Measurements from ENCODE around the gene RRBP1. TPM values are rescaled to one million over a fixed set of nuclear protein-coding genes. Genes with fewer than 3 reads are reported as not detected.

Gene RRBP1
- total RNA-seq, 6 donors from 2014 or later, result 143 to 256 (median 172) TPM

GRCh38 chr20:17690144-17690543 is 8.1 kb upstream of the RRBP1 start:
- no peak overlapping the region for H3K27ac ChIP-seq
- no peak for TF ChIP-seq CTCF (IDR thresholded peaks at IDR 0.05)
- WGBS, 2 donors, result 77 to 81% methylated on average over 2 of the region's 2 CpGs
- ATAC-seq (ENCODE audit: low FRiP score in 2 of 2), result no peak
- H3K36me3 ChIP-seq, result no peaks in the 10 kb centered on the region
- no peaks in the 10 kb centered on the region for H3K4me1 ChIP-seq
- no peak for DNase-seq
- H3K4me3 ChIP-seq, result no peak overlapping the region
- no peaks in the 10 kb centered on the region for H3K27me3 ChIP-seq
- H3K9me3 ChIP-seq, result no peaks in the 10 kb centered on the region

GRCh38 chr20:17688965-17689364 is 6.9 kb upstream of the RRBP1 start:
- TF ChIP-seq POLR2A (IDR thresholded peaks at IDR 0.05) (no peak), EP300 (IDR thresholded peaks at IDR 0.05) (no peak), CTCF (IDR thresholded peaks at IDR 0.05) (no peak), POLR2AphosphoS5 (IDR thresholded peaks at IDR 0.05) (no peak)
- ATAC-seq (ENCODE audit: low FRiP score in 2 of 2), result no peak
- WGBS, 2 donors, result 29 to 34% methylated on average over 2 of the region's 2 CpGs

GRCh38 chr20:17687800-17688199 is 5.8 kb upstream of the RRBP1 start:
- DNase-seq, result no peak
- WGBS, 2 donors, result 85 to 92% methylated on average over 3 of the region's 3 CpGs

More at GRCh38 chr20:17688965-17689364, 6.9 kb upstream of the RRBP1 start:
- Histone ChIP-seq H3K27me3 (no peaks in the 10 kb centered on the region), H3K27ac (no peak overlapping the region), H3K4me3 (no peak overlapping the region), H3K36me3 (no peaks in the 10 kb centered on the region), H3K9me3 (no peaks in the 10 kb centered on the region), H3K4me1 (peaks cover 0 to 4% (median 1%) of the 10 kb centered on the region in 4 donors)
- DNase-seq, result no peak

GRCh38 chr20:17685168-17685567 is 3.1 kb upstream of the RRBP1 start:
- ATAC-seq (ENCODE audit: low FRiP score in 2 of 2) (no peak), DNase-seq (no peak)
- Histone ChIP-seq H3K36me3 (no peaks in the 10 kb centered on the region), H3K4me1 (peaks cover 6 to 27% (median 17%) of the 10 kb centered on the region in 4 donors), H3K4me3 (no peak overlapping the region), H3K27me3 (no peaks in the 10 kb centered on the region), H3K27ac (no peak overlapping the region), H3K9me3 (no peaks in the 10 kb centered on the region)
- TF ChIP-seq POLR2AphosphoS5 (IDR thresholded peaks at IDR 0.05), result no peak
- TF ChIP-seq CTCF (IDR thresholded peaks at IDR 0.05), result no peak
- no peak for TF ChIP-seq EP300 (IDR thresholded peaks at IDR 0.05)
- 93% methylated on average over 1 of the region's 1 CpG for WGBS, 2 donors

More at GRCh38 chr20:17687800-17688199, 5.8 kb upstream of the RRBP1 start:
- TF ChIP-seq POLR2AphosphoS5 (IDR thresholded peaks at IDR 0.05), result no peak
- TF ChIP-seq EP300 (IDR thresholded peaks at IDR 0.05), result no peak
- no peak for TF ChIP-seq POLR2A (IDR thresholded peaks at IDR 0.05)
- TF ChIP-seq CTCF (IDR thresholded peaks at IDR 0.05), result no peak
- Histone ChIP-seq H3K27ac (no peak overlapping the region), H3K4me3 (no peak overlapping the region), H3K27me3 (no peaks in the 10 kb centered on the region), H3K4me1 (peaks cover 2 to 16% (median 10%) of the 10 kb centered on the region in 4 donors), H3K9me3 (no peaks in the 10 kb centered on the region), H3K36me3 (no peaks in the 10 kb centered on the region)
- no peak for ATAC-seq (ENCODE audit: low FRiP score in 2 of 2)

- Histone ChIP-seq H3K9me3 (no peaks in the 10 kb centered on the region), H3K27me3 (no peaks in the 10 kb centered on the region), H3K4me3 (no peak overlapping the region), H3K27ac (no peak overlapping the region), H3K4me1 (peaks cover 15 to 36% (median 25%) of the 10 kb centered on the region in 4 donors), H3K36me3 (peaks cover 0 to 3% (median 0%) of the 10 kb centered on the region in 4 donors)
- 57 to 73% methylated on average over 11 to 13 of the region's 13 CpGs for WGBS, 2 donors
- TF ChIP-seq CTCF (IDR thresholded peaks at IDR 0.05), result no peak
- no peak for TF ChIP-seq EP300 (IDR thresholded peaks at IDR 0.05)
- no peak for ATAC-seq (ENCODE audit: low FRiP score in 2 of 2)
- DNase-seq, result no peak
Observed at GRCh38 chr20:17684077-17684888, 2.2 kb upstream of the RRBP1 start.
